ENCODE measurements around the gene ASCC3. TPM values are rescaled to one million over a fixed set of nuclear protein-coding genes. Genes with fewer than 3 reads are reported as not detected.

ASCC3 gene
- total and polyA plus RNA-seq, 12 donors, result 3.9 to 22.9 (median 16.1) TPM

GRCh38 chr6:100803264-100804045 lies 77.7 kb downstream of the ASCC3 start:
- H3K4me3 ChIP-seq, result no peak overlapping the region
- H3K27ac ChIP-seq, result no peak overlapping the region
- 83 to 84% methylated on average over 4 of the region's 4 CpGs for WGBS, 2 donors
- H3K36me3 ChIP-seq, result peaks cover 0 to 38% (median 0%) of the 10 kb centered on the region in 9 donors
- no peaks in the 10 kb centered on the region for H3K27me3 ChIP-seq
- H3K9me3 ChIP-seq, result no peaks in the 10 kb centered on the region
- ATAC-seq (no peak), DNase-seq (no peak)
- intact Hi-C loops (cut with DNase I), result no loop called here
- peaks cover 0 to 9% (median 0%) of the 10 kb centered on the region in 9 donors for H3K4me1 ChIP-seq
- TF ChIP-seq CTCF (IDR thresholded peaks at IDR 0.05), result no peak

GRCh38 chr6:100801036-100801435 lies 80.1 kb downstream of the ASCC3 start:
- TF ChIP-seq CTCF (IDR thresholded peaks at IDR 0.05), result no peak
- H3K27ac ChIP-seq, result no peak overlapping the region
- H3K36me3 ChIP-seq, result peaks cover 0 to 62% (median 7%) of the 10 kb centered on the region in 9 donors
- no peak for DNase-seq
- WGBS, 2 donors, result 98% methylated on average over 1 of the region's 1 CpG
- no peak for ATAC-seq
- H3K9me3 ChIP-seq, result no peaks in the 10 kb centered on the region
- H3K4me3 ChIP-seq, result no peak overlapping the region
- intact Hi-C loops (cut with DNase I), result no loop called here
- H3K4me1 ChIP-seq, result peaks cover 0 to 5% (median 0%) of the 10 kb centered on the region in 9 donors
- no peaks in the 10 kb centered on the region for H3K27me3 ChIP-seq

- 98 to 99% methylated on average over 4 of the region's 4 CpGs for WGBS, 2 donors
- intact Hi-C loops (cut with DNase I), result no loop called here
These were observed 84.9 kb downstream of the ASCC3 start for GRCh38 chr6:100796049-100796823.

More at GRCh38 chr6:100796049-100796823, 84.9 kb downstream of the ASCC3 start:
- DNase-seq (no peak), ATAC-seq (no peak)
- Histone ChIP-seq H3K4me3 (no peak overlapping the region), H3K27me3 (no peaks in the 10 kb centered on the region), H3K27ac (no peak overlapping the region), H3K9me3 (no peaks in the 10 kb centered on the region), H3K4me1 (peaks cover 0 to 7% (median 0%) of the 10 kb centered on the region in 9 donors), H3K36me3 (peaks cover 0 to 51% (median 7%) of the 10 kb centered on the region in 9 donors)
- TF ChIP-seq CTCF (IDR thresholded peaks at IDR 0.05), result no peak
